GM20000 (cell line): ENCODE data around the gene ZNF710.
"Not testable (repeated sequence)": the region's sequence is repeated elsewhere in the genome, so short reads cannot be mapped to it uniquely, and the experiment has no call there.

Experiments
- DNase-seq: peaks from one replicate; pipeline ENCODE4 v3.0.0; 2012; ENCODE audit warnings: low spot score
- CTCF ChIP-seq: IDR thresholded peaks from 2 replicates; pipeline ENCODE4 v1.5.1; 2012; ENCODE audit warnings: mild to moderate bottlenecking, control low read depth; ENCODE audit errors: extremely low read depth, missing control alignments

Gene ZNF710

DNA sequence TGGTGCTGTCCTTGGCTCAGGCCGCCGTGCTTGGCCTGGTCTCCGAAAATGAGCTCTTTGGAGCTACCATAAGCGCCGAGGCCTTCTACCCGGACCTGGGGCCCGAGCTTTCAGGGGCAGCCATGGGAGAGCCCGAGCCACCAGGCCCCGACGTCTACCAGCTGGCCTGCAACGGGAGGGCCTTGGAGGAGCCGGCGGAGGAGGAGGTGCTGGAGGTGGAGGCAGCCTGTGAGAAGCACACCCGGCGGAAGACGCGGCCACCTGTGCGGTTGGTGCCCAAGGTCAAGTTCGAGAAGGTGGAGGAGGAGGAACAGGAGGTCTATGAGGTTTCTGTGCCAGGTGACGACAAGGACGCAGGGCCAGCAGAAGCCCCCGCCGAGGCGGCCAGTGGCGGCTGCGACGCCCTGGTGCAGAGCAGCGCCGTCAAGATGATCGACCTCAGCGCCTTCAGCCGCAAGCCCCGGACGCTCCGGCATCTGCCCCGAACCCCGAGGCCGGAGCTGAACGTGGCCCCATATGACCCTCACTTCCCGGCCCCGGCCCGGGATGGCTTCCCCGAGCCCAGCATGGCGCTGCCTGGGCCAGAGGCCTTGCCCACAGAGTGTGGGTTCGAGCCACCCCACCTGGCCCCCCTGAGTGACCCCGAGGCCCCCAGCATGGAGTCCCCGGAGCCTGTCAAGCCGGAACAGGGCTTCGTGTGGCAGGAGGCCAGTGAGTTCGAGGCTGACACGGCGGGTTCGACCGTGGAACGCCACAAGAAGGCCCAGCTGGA is 66.2 kb downstream of the ZNF710 start:
- TF ChIP-seq CTCF: no peak
- DNase-seq: no peak

DNA sequence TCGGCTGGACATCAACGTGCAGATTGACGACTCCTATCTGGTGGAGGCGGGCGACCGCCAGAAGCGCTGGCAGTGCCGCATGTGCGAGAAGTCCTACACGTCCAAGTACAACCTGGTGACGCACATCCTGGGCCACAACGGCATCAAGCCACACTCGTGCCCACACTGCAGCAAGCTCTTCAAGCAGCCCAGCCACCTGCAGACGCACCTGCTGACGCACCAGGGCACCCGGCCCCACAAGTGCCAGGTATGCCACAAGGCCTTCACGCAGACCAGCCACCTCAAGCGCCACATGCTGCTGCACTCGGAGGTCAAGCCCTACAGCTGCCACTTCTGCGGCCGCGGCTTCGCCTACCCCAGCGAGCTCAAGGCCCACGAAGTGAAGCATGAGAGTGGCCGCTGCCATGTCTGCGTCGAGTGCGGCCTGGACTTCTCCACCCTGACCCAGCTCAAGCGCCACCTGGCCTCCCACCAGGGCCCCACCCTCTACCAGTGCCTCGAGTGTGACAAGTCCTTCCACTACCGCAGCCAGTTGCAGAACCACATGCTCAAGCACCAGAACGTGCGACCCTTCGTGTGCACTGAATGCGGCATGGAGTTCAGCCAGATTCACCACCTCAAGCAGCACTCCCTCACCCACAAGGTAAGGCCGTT is 67.0 kb downstream of the ZNF710 start:
- no peak for DNase-seq
- no peak for TF ChIP-seq CTCF

DNA sequence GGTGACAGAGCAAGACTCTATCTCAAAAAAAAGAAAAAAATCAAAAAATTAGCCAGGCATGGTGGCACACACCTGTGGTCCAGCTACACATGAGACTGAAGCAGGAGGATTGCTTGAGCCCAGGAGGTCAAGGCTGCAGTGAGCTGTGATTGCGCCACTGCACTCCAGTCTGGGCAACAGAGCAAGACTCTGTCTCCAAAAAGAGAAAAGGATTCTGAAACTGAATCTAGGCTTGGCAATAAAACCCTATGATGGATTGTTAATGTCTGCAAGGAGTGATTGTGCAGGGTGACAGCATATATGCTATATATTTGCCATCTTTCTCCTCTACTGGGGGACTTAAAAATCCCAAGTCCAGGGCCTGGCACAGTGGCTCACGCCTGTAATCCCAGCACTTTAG is 69.5 kb downstream of the ZNF710 start:
- not testable (repeated sequence) for DNase-seq

- DNase-seq: peak; percentile 81
- TF ChIP-seq CTCF: peak; percentile 75
These were observed 70.2 kb downstream of the ZNF710 start for GRCh38 chr15:90071220-90071807.

DNA sequence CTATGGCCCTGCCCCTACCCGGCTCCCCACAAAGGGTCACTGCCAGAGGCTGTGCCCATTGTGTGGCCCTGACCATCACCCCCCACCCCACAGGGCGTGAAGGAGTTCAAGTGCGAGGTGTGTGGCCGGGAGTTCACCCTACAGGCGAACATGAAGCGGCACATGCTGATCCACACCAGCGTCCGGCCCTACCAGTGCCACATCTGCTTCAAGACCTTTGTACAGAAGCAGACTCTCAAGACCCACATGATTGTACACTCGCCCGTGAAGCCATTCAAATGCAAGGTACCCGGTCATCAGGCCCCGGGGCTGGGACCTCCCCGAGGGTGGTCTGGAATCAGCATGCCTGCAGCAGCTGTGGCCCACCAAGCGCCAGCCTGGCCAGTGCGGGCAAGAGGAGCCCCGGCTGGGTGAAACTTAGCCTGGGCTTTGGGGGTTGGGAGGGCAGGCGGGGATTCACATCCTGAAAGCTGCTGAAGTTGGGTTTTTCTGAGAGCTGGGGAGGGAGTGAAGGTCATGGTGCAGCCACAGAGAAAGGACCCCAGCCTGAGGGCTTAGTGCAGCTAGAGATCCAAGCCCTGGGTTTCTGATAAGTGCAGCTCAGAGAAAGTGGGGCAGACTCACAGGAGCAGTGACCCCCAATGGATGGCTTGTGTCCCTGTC is 72.0 kb downstream of the ZNF710 start:
- no peak for DNase-seq
- TF ChIP-seq CTCF: no peak

- no peak for DNase-seq
- TF ChIP-seq CTCF: no peak
These were observed 72.9 kb downstream of the ZNF710 start for GRCh38 chr15:90074023-90074422.

DNA sequence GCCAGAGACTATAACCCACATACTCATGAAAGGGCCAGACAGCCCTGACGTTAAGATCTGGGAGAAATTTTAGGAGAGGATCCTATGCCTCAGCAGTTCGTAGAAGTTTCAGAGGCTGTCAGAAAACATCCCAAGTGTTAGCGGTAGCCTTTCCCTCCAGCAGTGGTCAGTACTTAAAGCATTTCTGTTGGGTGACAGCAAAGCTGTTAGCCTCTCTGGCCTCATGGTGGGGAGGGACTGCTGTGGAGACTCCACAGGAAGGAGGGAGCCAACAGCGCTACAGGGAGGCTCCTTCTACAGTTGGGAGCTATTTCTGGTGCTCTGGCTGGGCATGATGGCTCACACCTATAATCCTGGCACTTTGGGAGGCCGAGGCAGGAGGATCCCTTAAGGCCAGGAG is 73.8 kb downstream of the ZNF710 start:
- no peak for DNase-seq
- TF ChIP-seq CTCF: no peak
